NCI-H524 (cell line): ENCODE data around the gene ANKRD13C.

Experiments
- DNase-seq, 2 experiments: peaks; one replicate each; lab custom pipeline; 2025; lab: John Stamatoyannopoulos, UW

The ANKRD13C gene

DNA sequence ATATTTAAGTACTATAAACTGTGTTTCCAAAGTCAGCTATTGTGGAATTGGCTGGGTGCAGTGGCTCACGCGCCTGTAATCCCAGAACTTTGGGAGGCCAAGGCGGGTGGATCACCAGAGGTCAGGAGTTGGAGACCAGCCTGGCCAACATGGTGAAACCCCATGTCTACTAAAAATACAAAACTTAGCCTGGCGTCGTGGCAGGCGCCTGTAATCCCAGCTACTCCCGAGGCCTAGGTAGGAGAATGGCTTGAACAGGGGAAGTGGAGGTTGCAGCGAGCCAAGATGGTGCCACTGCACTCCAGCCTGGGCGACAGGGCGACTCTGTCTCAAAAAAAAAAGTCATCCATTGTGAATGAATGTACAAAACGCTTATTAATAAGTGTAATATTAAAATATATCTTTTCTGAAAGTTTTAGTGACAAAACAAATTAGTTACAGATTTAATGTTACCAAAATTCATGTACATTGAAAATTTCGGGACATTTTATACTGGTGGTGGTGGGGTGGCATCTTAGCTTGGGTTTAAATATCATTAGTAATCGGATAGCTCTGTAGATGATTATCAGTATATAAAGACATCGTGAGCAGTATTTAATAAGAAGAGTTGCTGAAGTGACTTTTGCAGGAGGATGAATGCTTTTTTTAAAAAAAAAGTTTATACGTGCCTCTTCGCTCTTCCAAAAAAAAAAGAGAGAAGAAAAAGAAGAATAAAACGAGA, 133.8 kb downstream of the ANKRD13C start:
- no peak for DNase-seq

DNA sequence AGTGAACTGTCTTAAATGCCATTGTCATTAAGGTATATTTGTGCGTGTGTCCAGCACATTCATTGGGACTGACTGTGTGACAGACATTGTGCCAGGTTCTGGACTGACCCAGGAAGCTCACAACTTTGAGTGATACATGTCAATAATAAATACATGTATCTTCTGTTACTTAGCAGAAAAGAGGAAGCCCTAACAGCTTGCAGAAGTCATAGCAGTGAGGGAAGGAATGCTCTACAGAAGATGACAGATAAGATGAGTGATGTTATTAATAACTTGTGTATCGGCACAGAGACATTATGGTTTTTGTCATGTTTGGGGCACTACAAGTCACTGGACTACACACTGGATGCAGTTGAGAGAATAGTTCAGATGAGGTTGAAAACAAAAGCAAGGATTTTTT, 134.5 kb downstream of the ANKRD13C start:
- no peak for DNase-seq

DNA sequence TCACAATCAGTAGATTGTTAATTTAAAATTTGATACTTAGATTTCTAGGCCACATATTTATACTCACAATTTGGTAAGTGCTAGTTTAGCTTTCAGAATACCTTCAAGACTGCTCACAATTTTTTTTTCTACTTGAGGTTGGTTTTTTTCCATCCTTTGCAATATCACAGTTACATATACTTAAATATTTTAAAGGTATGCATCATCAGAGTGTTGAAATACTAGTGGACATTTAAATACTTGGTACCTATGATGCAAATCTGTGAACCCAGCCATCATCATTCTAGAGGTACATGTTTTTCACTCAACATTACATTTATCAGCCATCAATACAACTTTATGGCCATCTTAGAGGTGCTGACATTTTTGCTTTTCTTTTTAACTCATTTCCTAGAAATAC, 143.0 kb downstream of the ANKRD13C start:
- DNase-seq: no peak

DNA sequence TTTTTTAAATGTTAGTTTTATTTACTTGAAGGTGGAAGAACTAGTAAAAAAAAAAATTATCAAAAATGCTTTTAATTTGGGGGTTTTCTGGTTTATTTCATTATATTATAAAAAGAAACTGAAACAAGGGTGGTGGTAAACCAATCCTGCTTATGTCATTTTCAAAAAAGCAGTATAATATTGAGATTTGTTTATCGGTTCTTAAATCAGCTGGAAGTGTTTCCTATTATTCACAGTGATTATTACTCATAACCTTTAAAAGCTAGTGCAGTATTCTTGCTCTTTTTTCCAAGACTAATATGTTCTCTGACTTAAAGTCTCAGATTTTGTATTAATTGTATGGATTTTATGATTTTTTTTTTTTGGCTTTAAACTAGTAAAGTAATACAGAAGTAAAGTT, 143.7 kb downstream of the ANKRD13C start:
- no peak for DNase-seq
